ENCODE results near the gene C2orf68.
A peak's percentile ranks its signal among the peaks of the same experiment; 100 is the strongest.

C2orf68 gene

GRCh38 chr2:85601771-85602475 lies 9.9 kb downstream of the C2orf68 start:
- no peak for TF ChIP-seq CTCF (IDR thresholded peaks at IDR 0.05; ENCODE audit: insufficient read depth, missing control alignments)
- FAIRE-seq (no peak), DNase-seq (ENCODE audit: insufficient read length, low spot score) (no peak)

GRCh38 chr2:85600951-85601770 lies 10.7 kb downstream of the C2orf68 start:
- FAIRE-seq (no peak), DNase-seq (ENCODE audit: insufficient read length, low spot score) (peak; percentile 2)
- TF ChIP-seq CTCF (IDR thresholded peaks at IDR 0.05; ENCODE audit: insufficient read depth, missing control alignments) = no peak

- TF ChIP-seq CTCF (IDR thresholded peaks at IDR 0.05; ENCODE audit: insufficient read depth, missing control alignments) = no peak
- DNase-seq (ENCODE audit: insufficient read length, low spot score) (peak; percentile 7), FAIRE-seq (no peak)
Measured at GRCh38 chr2:85600235-85600575, 11.7 kb downstream of the C2orf68 start.

- no peak for TF ChIP-seq CTCF (IDR thresholded peaks at IDR 0.05; ENCODE audit: insufficient read depth, missing control alignments)
- FAIRE-seq (no peak), DNase-seq (ENCODE audit: insufficient read length, low spot score) (peak; percentile 5)
Measured at GRCh38 chr2:85599468-85600234, 12.2 kb downstream of the C2orf68 start.

- FAIRE-seq = no peak
- TF ChIP-seq CTCF (IDR thresholded peaks at IDR 0.05; ENCODE audit: insufficient read depth, missing control alignments) = no peak
- peak; percentile 4 for DNase-seq (ENCODE audit: insufficient read length, low spot score)
Measured at GRCh38 chr2:85598594-85599340, 13.1 kb downstream of the C2orf68 start.

GRCh38 chr2:85597241-85597640 lies 14.6 kb downstream of the C2orf68 start:
- no peak for DNase-seq (ENCODE audit: insufficient read length, low spot score)
- no peak for TF ChIP-seq CTCF (IDR thresholded peaks at IDR 0.05; ENCODE audit: insufficient read depth, missing control alignments)
- FAIRE-seq = no peak

Measured in D721Med (cell line).